HepG2 (cell line): ENCODE results near the gene ZNF467.

Source experiments
- CBX5 ChIP-seq: sonication (generic); formaldehyde crosslinking; IDR thresholded peaks from 2 replicates; pipeline ENCODE4 v1.4.0; 2020; ENCODE audit warnings: missing genetic modification reagents, borderline replicate concordance
- CEBPB ChIP-seq: IDR thresholded peaks from 2 replicates; pipeline ENCODE4 v1.6.1; 2011; ENCODE audit warnings: low read depth, low read length, improper control_type of control experiment, borderline replicate concordance
- FOXJ3 ChIP-seq: sonication (generic); formaldehyde crosslinking; IDR thresholded peaks from 2 replicates; pipeline ENCODE4 v1.4.0; 2020; ENCODE audit warnings: missing genetic modification reagents, mild to moderate bottlenecking, borderline replicate concordance
- HHEX ChIP-seq: IDR thresholded peaks from 2 replicates; pipeline ENCODE4 v1.6.1; 2016; ENCODE audit warnings: control low read depth
- HNRNPUL1 ChIP-seq: fragments of 200-400 bp; formaldehyde crosslinking; IDR thresholded peaks from 2 replicates; pipeline ENCODE4 v1.6.1; 2017; ENCODE audit warnings: low read depth, mild to moderate bottlenecking, low read length, moderate library complexity
- NONO ChIP-seq, 2 experiments: fragments of 450-650 bp in 1 of 2; sonication (generic) in 1 of 2; formaldehyde crosslinking in 1 of 2; IDR thresholded peaks in 1 of 2; conservative IDR thresholded peaks in 1 of 2; 2 replicates each; pipeline versions ENCODE4 v1.6.1 to v1.8.0; 2017 to 2022; ENCODE audit warnings: mild to moderate bottlenecking in 1 of 2, missing genetic modification reagents in 1 of 2, moderate library complexity in 1 of 2
- NR3C1 ChIP-seq: sonication (generic); formaldehyde crosslinking; IDR thresholded peaks from 2 replicates; pipeline ENCODE4 v1.4.0; 2020; ENCODE audit warnings: missing genetic modification reagents
- POLR2AphosphoS5 ChIP-seq: IDR thresholded peaks from 2 replicates; pipeline ENCODE4 v1.6.1; 2012; ENCODE audit warnings: low read depth, low read length
- RAD21 ChIP-seq: fragments of 450-650 bp; formaldehyde crosslinking; IDR thresholded peaks from 2 replicates; pipeline ENCODE4 v1.5.0; 2020; ENCODE audit warnings: mild to moderate bottlenecking
- SRF ChIP-seq: IDR thresholded peaks from 2 replicates; pipeline ENCODE4 v1.6.1; 2011; ENCODE audit warnings: mild to moderate bottlenecking, low read depth, low read length, moderate library complexity
- USF2 ChIP-seq, 2 experiments: sonication (generic) in 1 of 2; formaldehyde crosslinking in 1 of 2; IDR thresholded peaks; 2 replicates each; pipeline versions ENCODE4 v1.5.1 to v1.6.1; 2011 to 2020; ENCODE audit warnings: borderline replicate concordance in 1 of 2, low read depth in 1 of 2, low read length in 1 of 2, mild to moderate bottlenecking in 1 of 2, missing genetic modification reagents in 1 of 2, moderate library complexity in 1 of 2
- ZNF143 ChIP-seq: sonication (generic); formaldehyde crosslinking; IDR thresholded peaks from 2 replicates; pipeline ENCODE4 v1.4.0; 2020; ENCODE audit warnings: missing genetic modification reagents
- ZSCAN31 ChIP-seq: sonication (generic); formaldehyde crosslinking; IDR thresholded peaks from 2 replicates; pipeline ENCODE4 v1.5.0; 2020; ENCODE audit warnings: low read depth, mild to moderate bottlenecking, missing genetic modification reagents

GRCh38 chr7:149815121-149815520, 41.7 kb upstream of the ZNF467 start:
- no peak for TF ChIP-seq CEBPB
- TF ChIP-seq FOXJ3 (CRISPR knock-in tag) = no peak
- TF ChIP-seq HNRNPUL1 = no peak
- no peak for TF ChIP-seq HHEX (CRISPR knock-in tag)
- TF ChIP-seq CBX5 (CRISPR knock-in tag) = no peak
- no peak for TF ChIP-seq POLR2AphosphoS5
- TF ChIP-seq ZSCAN31 (CRISPR knock-in tag) = no peak
- TF ChIP-seq ZNF143 (CRISPR knock-in tag) = no peak
- no peak for TF ChIP-seq NONO (IDR thresholded peaks at IDR 0.05)
- no peak for TF ChIP-seq NONO (CRISPR knock-in tag; conservative IDR thresholded peaks at IDR 0.05)
- no peak for TF ChIP-seq SRF
- no peak for TF ChIP-seq RAD21 (CRISPR knock-in tag)
- TF ChIP-seq NR3C1 = no peak
- no peak for TF ChIP-seq USF2 (IDR thresholded peaks at IDR 0.05; ENCODE audit: low read depth, low read length)
- TF ChIP-seq USF2 (CRISPR knock-in tag; IDR thresholded peaks at IDR 0.05; ENCODE audit: borderline replicate concordance) = no peak
